ENCODE data around the gene THBS3. TPM values are rescaled to one million over a fixed set of nuclear protein-coding genes. Genes with fewer than 3 reads are reported as not detected.

Gene THBS3
- total RNA-seq, 2 donors from 2014 or later = 24.7 to 28.7 TPM

Other genes starting within 250 kb of the THBS3 start
- gene PYGO2, start 246.1 kb downstream of the THBS3 start, total RNA-seq = 10 to 100 TPM; 43.6 to 45.3 TPM
- gene SHC1, start 237.2 kb downstream of the THBS3 start, total RNA-seq = 10 to 100 TPM; 55.8 to 58.6 TPM
- 100 to 1,000 TPM; 251 to 304 TPM for gene CKS1B, start 233.2 kb downstream of the THBS3 start, total RNA-seq
- 10 to 100 TPM; 45.5 to 55.1 TPM for gene FLAD1, start 224.6 kb downstream of the THBS3 start, total RNA-seq
- gene LENEP, start 214.3 kb downstream of the THBS3 start, total RNA-seq = 1 to 10 TPM in 1 of 2 donors, under 1 TPM in 1; 0.65 to 2.3 TPM
- gene ZBTB7B, start 205.1 kb downstream of the THBS3 start, total RNA-seq = 100 to 1,000 TPM; 129 to 141 TPM
- gene DCST2, start 174.1 kb downstream of the THBS3 start, total RNA-seq = 1 to 10 TPM; 1.1 to 1.4 TPM
- under 1 TPM in 1 of 2 donors, not detected in 1; 0.10 TPM for gene DCST1, start 174.1 kb downstream of the THBS3 start, total RNA-seq
- 10 to 100 TPM; 40.8 to 42.1 TPM for gene ADAM15, start 156.6 kb downstream of the THBS3 start, total RNA-seq
- gene EFNA4, start 144.2 kb downstream of the THBS3 start, total RNA-seq = 1 to 10 TPM; 3.4 to 4.0 TPM
- 1 to 10 TPM; 4.1 to 4.7 TPM for gene EFNA3, start 129.1 kb downstream of the THBS3 start, total RNA-seq
- 1 to 10 TPM in 1 of 2 donors, under 1 TPM in 1; 1.00 to 1.4 TPM for gene EFNA1, start 80.0 kb downstream of the THBS3 start, total RNA-seq
- 10 to 100 TPM; 65.0 to 66.3 TPM for gene SLC50A1, start 72.0 kb downstream of the THBS3 start, total RNA-seq
- gene DPM3, start 67.4 kb downstream of the THBS3 start, total RNA-seq = 10 to 100 TPM; 49.4 to 58.9 TPM
- gene KRTCAP2, start 34.6 kb downstream of the THBS3 start, total RNA-seq = 100 to 1,000 TPM; 199 to 203 TPM
- gene TRIM46, start 34.0 kb downstream of the THBS3 start, total RNA-seq = 1 to 10 TPM; 8.6 to 9.8 TPM
- 10 to 100 TPM; 25.5 to 27.4 TPM for gene MTX1, start 798 bp upstream of the THBS3 start, total RNA-seq
- gene ENTREP3, start 47.6 kb upstream of the THBS3 start, total RNA-seq = 10 to 100 TPM; 30.7 to 33.8 TPM
- gene SCAMP3, start 54.5 kb upstream of the THBS3 start, total RNA-seq = 100 to 1,000 TPM; 112 to 114 TPM
- gene CLK2, start 65.6 kb upstream of the THBS3 start, total RNA-seq = 10 to 100 TPM; 72.4 to 77.9 TPM
- 1 to 10 TPM; 3.6 to 4.1 TPM for gene HCN3, start 69.6 kb upstream of the THBS3 start, total RNA-seq
- not detected for gene PKLR, start 93.5 kb upstream of the THBS3 start, total RNA-seq
- 100 to 1,000 TPM; 182 to 184 TPM for gene FDPS, start 101.0 kb upstream of the THBS3 start, total RNA-seq
- 10 to 100 TPM; 20.5 to 26.8 TPM for gene RUSC1, start 113.0 kb upstream of the THBS3 start, total RNA-seq